HepG2 (cell line): ENCODE measurements around the gene FAM174C. TPM values are rescaled to one million over a fixed set of nuclear protein-coding genes. Genes with fewer than 3 reads are reported as not detected.
A peak's percentile ranks its signal among the peaks of the same experiment; 100 is the strongest.

Experiments
- BRCA1 ChIP-seq: sonication (generic); formaldehyde crosslinking; IDR thresholded peaks from 2 replicates; pipeline ENCODE4 v1.4.0; 2020; ENCODE audit warnings: missing genetic modification reagents
- CCDC6 ChIP-seq: sonication (generic); formaldehyde crosslinking; IDR thresholded peaks from 2 replicates; pipeline ENCODE4 v1.8.1; 2022; ENCODE audit warnings: mild to moderate bottlenecking, missing genetic modification reagents, moderate library complexity
- GATAD2A ChIP-seq: IDR thresholded peaks from 2 replicates; pipeline ENCODE4 v1.6.1; 2016
- JDP2 ChIP-seq: sonication (generic); formaldehyde crosslinking; IDR thresholded peaks from 2 replicates; pipeline ENCODE4 v1.8.1; 2022; ENCODE audit warnings: missing genetic modification reagents, borderline replicate concordance
- KDM1A ChIP-seq: IDR thresholded peaks from 2 replicates; pipeline ENCODE4 v1.6.1; 2016; ENCODE audit warnings: missing compliant biosample characterization
- NR1H2 ChIP-seq: sonication (generic); formaldehyde crosslinking; IDR thresholded peaks from 2 replicates; pipeline ENCODE4 v1.8.1; 2022; ENCODE audit warnings: low read depth, missing genetic modification reagents, borderline replicate concordance
- PLRG1 ChIP-seq: fragments of 450-650 bp; conservative IDR thresholded peaks from 2 replicates; pipeline ENCODE4 v1.6.1; 2016
- SNRNP70 ChIP-seq: fragments of 200-400 bp; formaldehyde crosslinking; IDR thresholded peaks from 2 replicates; pipeline ENCODE4 v1.6.1; 2017; ENCODE audit warnings: mild to moderate bottlenecking, low read depth, low read length, moderate library complexity
- ZBTB10 ChIP-seq: sonication (generic); formaldehyde crosslinking; IDR thresholded peaks from 2 replicates; pipeline ENCODE4 v1.4.0; 2020; ENCODE audit warnings: missing genetic modification reagents, borderline replicate concordance
- ZBTB38 ChIP-seq: sonication (generic); formaldehyde crosslinking; IDR thresholded peaks from 2 replicates; pipeline ENCODE4 v1.5.1; 2020; ENCODE audit warnings: mild to moderate bottlenecking, missing genetic modification reagents
- ZNF20 ChIP-seq: sonication (generic); formaldehyde crosslinking; IDR thresholded peaks from 2 replicates; pipeline ENCODE4 v1.4.0; 2020; ENCODE audit warnings: mild to moderate bottlenecking, moderate library complexity, missing genetic modification reagents
- ZNF333 ChIP-seq: sonication (generic); formaldehyde crosslinking; IDR thresholded peaks from 2 replicates; pipeline ENCODE4 v1.4.0; 2020; ENCODE audit warnings: mild to moderate bottlenecking, missing genetic modification reagents, borderline replicate concordance
- ZNF354B ChIP-seq: sonication (generic); formaldehyde crosslinking; IDR thresholded peaks from 2 replicates; pipeline ENCODE4 v1.8.0; 2022; ENCODE audit warnings: mild to moderate bottlenecking, missing genetic modification reagents
- ZNF431 ChIP-seq: sonication (generic); formaldehyde crosslinking; IDR thresholded peaks from 2 replicates; pipeline ENCODE4 v1.9.0; 2022; ENCODE audit warnings: missing genetic modification reagents, low read depth, mild to moderate bottlenecking, borderline replicate concordance
- ZNF468 ChIP-seq: sonication (generic); formaldehyde crosslinking; IDR thresholded peaks from 2 replicates; pipeline ENCODE4 v1.8.0; 2022; ENCODE audit warnings: mild to moderate bottlenecking, moderate library complexity, missing genetic modification reagents
- ZNF550 ChIP-seq: sonication (generic); formaldehyde crosslinking; IDR thresholded peaks from 2 replicates; pipeline ENCODE4 v1.4.0; 2020; ENCODE audit warnings: mild to moderate bottlenecking, missing genetic modification reagents, borderline replicate concordance
- ZSCAN31 ChIP-seq: sonication (generic); formaldehyde crosslinking; IDR thresholded peaks from 2 replicates; pipeline ENCODE4 v1.5.0; 2020; ENCODE audit warnings: low read depth, mild to moderate bottlenecking, missing genetic modification reagents
- polyA plus RNA-seq, 8 experiments: library from polyadenylated mRNA; depleted of rRNA in 3 of 8; stranded (reverse) in 7 of 8; unstranded in 1 of 8; fragments of >200 nt; fragmentation: Illumina TruSeq in 4 of 8; extraction: Trizol in 4 of 8; gene quantifications; 2 replicates each; pipeline versions ENCODE4 v1.2.1 to v1.2.3, GENCODE V29; 2011 to 2016; ENCODE audit warnings: low read depth in 4 of 8, missing spikeins in 1 of 8, mixed read lengths in 1 of 8; ENCODE audit not compliant: insufficient read depth in 1 of 8
- total RNA-seq, 5 experiments: library from RNA; depleted of rRNA; stranded (reverse); fragments of >200 nt; fragmentation: Illumina TruSeq; extraction: Trizol; gene quantifications; 2 replicates each; pipeline ENCODE4 v1.2.3, GENCODE V29; 2016; ENCODE audit warnings: low read depth in 1 of 5
- TF ChIP-seq, protein P1 (sequence below): sonication (generic); formaldehyde crosslinking; IDR thresholded peaks from 2 replicates; pipeline ENCODE4 v1.4.0; 2020; ENCODE audit warnings: missing genetic modification reagents
- TF ChIP-seq, protein P2 (sequence below): sonication (generic); formaldehyde crosslinking; IDR thresholded peaks from 2 replicates; pipeline ENCODE4 v1.5.1; 2020; ENCODE audit warnings: missing genetic modification reagents, mild to moderate bottlenecking, borderline replicate concordance
- TF ChIP-seq, protein P3 (sequence below): sonication (generic); formaldehyde crosslinking; IDR thresholded peaks from 2 replicates; pipeline ENCODE4 v1.4.0; 2020; ENCODE audit warnings: missing genetic modification reagents
- TF ChIP-seq, protein P4 (sequence below): sonication (generic); formaldehyde crosslinking; conservative IDR thresholded peaks from 2 replicates; pipeline ENCODE4 v1.8.1; 2023; ENCODE audit warnings: missing genetic modification reagents

Gene FAM174C
- total and polyA plus RNA-seq, 2 of the 13 experiments (the other 11 are each of a cell fraction or from before 2014, with no cell fraction given): 19.5 to 31.3 TPM

DNA sequence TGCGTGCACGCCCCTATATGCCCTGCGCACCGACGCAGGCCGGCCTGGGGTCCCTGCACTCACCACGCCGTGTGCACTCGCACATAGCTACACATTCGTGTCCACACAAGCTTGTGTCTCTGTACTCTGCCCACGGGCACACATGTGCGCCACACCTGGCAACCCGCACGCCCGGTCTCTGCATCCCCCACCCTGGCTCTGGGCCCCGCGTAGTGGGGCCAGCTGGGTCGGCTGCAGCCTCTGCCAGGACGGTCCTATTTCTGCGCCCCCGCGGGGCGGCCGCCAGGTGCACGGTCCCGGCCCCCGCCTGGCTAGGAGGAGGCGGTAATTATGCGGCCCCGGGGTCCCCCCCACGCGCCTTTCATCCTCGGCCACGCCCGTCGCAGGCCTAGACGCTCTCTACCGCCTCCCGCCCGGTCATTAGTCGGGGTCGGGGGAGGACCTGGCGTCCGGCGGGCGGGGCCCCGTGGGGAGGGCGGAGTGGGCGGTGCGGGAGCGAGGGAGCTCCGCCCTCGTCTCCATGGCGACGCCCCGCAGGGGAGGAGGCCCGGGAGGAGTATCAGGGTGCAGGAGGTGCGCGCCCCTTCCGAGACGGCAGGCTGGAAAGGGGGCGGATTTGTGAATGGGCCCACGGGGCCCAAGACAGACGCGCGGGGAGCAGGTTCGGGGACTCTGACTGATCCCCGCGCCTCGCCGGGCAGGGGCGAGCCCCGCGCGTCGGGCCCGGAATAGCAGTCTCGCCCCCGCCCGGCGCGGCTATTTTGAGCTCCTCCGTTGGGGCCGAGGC, 9.0 kb upstream of the FAM174C start (continued):
- TF ChIP-seq, protein P1, sequence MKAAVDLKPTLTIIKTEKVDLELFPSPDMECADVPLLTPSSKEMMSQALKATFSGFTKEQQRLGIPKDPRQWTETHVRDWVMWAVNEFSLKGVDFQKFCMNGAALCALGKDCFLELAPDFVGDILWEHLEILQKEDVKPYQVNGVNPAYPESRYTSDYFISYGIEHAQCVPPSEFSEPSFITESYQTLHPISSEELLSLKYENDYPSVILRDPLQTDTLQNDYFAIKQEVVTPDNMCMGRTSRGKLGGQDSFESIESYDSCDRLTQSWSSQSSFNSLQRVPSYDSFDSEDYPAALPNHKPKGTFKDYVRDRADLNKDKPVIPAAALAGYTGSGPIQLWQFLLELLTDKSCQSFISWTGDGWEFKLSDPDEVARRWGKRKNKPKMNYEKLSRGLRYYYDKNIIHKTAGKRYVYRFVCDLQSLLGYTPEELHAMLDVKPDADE (CRISPR knock-in tag): no peak
- TF ChIP-seq, protein P2, sequence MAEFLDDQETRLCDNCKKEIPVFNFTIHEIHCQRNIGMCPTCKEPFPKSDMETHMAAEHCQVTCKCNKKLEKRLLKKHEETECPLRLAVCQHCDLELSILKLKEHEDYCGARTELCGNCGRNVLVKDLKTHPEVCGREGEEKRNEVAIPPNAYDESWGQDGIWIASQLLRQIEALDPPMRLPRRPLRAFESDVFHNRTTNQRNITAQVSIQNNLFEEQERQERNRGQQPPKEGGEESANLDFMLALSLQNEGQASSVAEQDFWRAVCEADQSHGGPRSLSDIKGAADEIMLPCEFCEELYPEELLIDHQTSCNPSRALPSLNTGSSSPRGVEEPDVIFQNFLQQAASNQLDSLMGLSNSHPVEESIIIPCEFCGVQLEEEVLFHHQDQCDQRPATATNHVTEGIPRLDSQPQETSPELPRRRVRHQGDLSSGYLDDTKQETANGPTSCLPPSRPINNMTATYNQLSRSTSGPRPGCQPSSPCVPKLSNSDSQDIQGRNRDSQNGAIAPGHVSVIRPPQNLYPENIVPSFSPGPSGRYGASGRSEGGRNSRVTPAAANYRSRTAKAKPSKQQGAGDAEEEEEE (CRISPR knock-in tag): no peak
- TF ChIP-seq, protein P3, sequence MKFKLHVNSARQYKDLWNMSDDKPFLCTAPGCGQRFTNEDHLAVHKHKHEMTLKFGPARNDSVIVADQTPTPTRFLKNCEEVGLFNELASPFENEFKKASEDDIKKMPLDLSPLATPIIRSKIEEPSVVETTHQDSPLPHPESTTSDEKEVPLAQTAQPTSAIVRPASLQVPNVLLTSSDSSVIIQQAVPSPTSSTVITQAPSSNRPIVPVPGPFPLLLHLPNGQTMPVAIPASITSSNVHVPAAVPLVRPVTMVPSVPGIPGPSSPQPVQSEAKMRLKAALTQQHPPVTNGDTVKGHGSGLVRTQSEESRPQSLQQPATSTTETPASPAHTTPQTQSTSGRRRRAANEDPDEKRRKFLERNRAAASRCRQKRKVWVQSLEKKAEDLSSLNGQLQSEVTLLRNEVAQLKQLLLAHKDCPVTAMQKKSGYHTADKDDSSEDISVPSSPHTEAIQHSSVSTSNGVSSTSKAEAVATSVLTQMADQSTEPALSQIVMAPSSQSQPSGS: no peak
- TF ChIP-seq ZNF333 (CRISPR knock-in tag): peak; percentile 73; the same call in 1 of the 2 replicates
- 0 out of 2 replicates have a peak, but pooled peaks have one; percentile 79 for TF ChIP-seq ZNF354B (CRISPR knock-in tag)
- no peak for TF ChIP-seq BRCA1 (CRISPR knock-in tag)
- no peak for TF ChIP-seq ZNF550 (CRISPR knock-in tag)
- TF ChIP-seq ZBTB10 (CRISPR knock-in tag): no peak
- TF ChIP-seq PLRG1: no peak
- TF ChIP-seq ZSCAN31 (CRISPR knock-in tag): no peak
- TF ChIP-seq GATAD2A (CRISPR knock-in tag): peak; percentile 51; the same call in 1 of the 2 replicates
- no peak for TF ChIP-seq ZNF468
- TF ChIP-seq JDP2 (CRISPR knock-in tag): no peak
- no peak for TF ChIP-seq ZNF20 (CRISPR knock-in tag)
- no peak for TF ChIP-seq SNRNP70
- TF ChIP-seq KDM1A (CRISPR knock-in tag): no peak
- TF ChIP-seq ZNF431 (CRISPR knock-in tag): no peak
- TF ChIP-seq CCDC6: no peak
- TF ChIP-seq ZBTB38: no peak
- TF ChIP-seq, protein P4, sequence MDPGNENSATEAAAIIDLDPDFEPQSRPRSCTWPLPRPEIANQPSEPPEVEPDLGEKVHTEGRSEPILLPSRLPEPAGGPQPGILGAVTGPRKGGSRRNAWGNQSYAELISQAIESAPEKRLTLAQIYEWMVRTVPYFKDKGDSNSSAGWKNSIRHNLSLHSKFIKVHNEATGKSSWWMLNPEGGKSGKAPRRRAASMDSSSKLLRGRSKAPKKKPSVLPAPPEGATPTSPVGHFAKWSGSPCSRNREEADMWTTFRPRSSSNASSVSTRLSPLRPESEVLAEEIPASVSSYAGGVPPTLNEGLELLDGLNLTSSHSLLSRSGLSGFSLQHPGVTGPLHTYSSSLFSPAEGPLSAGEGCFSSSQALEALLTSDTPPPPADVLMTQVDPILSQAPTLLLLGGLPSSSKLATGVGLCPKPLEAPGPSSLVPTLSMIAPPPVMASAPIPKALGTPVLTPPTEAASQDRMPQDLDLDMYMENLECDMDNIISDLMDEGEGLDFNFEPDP (CRISPR knock-in tag): no peak
- TF ChIP-seq NR1H2: no peak
